Adrenal gland (tissue), 12 donors: ENCODE results near the gene TRIP11. TPM values are rescaled to one million over a fixed set of nuclear protein-coding genes. Genes with fewer than 3 reads are reported as not detected.
A peak's percentile ranks its signal among the peaks of the same experiment; 100 is the strongest.

Experiments used
- DNase-seq, 7 donors: peaks; one replicate each; pipeline ENCODE4 v3.0.0-alpha.2; 2019 to 2020
- H3K27ac ChIP-seq, 5 donors: fragments of 200-600 bp; sonication (generic) in 4 of 5; 1 replicate in 3 of 5; 2 replicates in 2 of 5; pipeline versions ENCODE4 v1.5.1 to v1.8.0; 2016 to 2020; ENCODE audit warnings: mild to moderate bottlenecking in 1 of 5
- H3K27me3 ChIP-seq: fragments of 200-600 bp; 2 replicates; pipeline ENCODE4 v1.8.0; 2021
- H3K36me3 ChIP-seq, 2 donors: fragments of 200-600 bp; replicated peaks in 1 of 2; 1 replicate in 1 of 2; 2 replicates in 1 of 2; pipeline versions ENCODE4 v1.5.1 to v1.8.0; 2018 to 2022
- H3K4me1 ChIP-seq, 2 donors: fragments of 200-600 bp; replicated peaks in 1 of 2; 1 replicate in 1 of 2; 2 replicates in 1 of 2; pipeline versions ENCODE4 v1.5.1 to v1.8.0; 2018 to 2021
- H3K4me3 ChIP-seq, 4 donors: fragments of 200-600 bp; sonication (generic) in 3 of 4; one replicate each; pipeline ENCODE4 v1.5.1; 2016 to 2018
- H3K9me3 ChIP-seq, 3 donors: fragments of 200-600 bp; sonication (generic) in 1 of 3; replicated peaks in 1 of 3; 1 replicate in 2 of 3; 2 replicates in 1 of 3; pipeline versions ENCODE4 v1.5.1 to v1.8.0; 2016 to 2021
- POLR2A ChIP-seq, 2 donors: fragments of 450-650 bp; IDR thresholded peaks; one replicate each; pipeline ENCODE4 v1.6.1; 2017; ENCODE audit warnings: antibody characterized with exemption in 2 of 2, mild to moderate bottlenecking in 2 of 2, moderate library complexity in 1 of 2
- whole genome bisulfite sequencing, 4 donors: extraction: QIAGEN DNeasy Blood & Tissue Kit in 2 of 4; methylation state at CpG; one replicate each; pipeline versions ENCODE4 v1.1.5 to v1.1.7; 2013 to 2017; 5-methylcytosine and 5-hydroxymethylcytosine counted together
- intact Hi-C, 2 donors: fragments of 100-400 bp; cut with DNase I; formaldehyde crosslinking; loops; one replicate each; pipeline versions ENCODE4 v1.14.1 to v1.15.0; 2022 to 2023
- polyA plus RNA-seq, 3 donors: library from polyadenylated mRNA; stranded (reverse); fragments of 200-250 nt in 2 of 3; fragments of 350-450 nt in 1 of 3; fragmentation: Illumina TruSeq in 1 of 3; extraction: RNeasy Lipid Tissue Mini Kit (QIAGEN cat#74804) in 1 of 3; gene quantifications; one replicate each; pipeline ENCODE4 v1.2.3, GENCODE V29; 2013 to 2014
- total RNA-seq, 9 donors: library from RNA; depleted of rRNA in 4 of 9; stranded (reverse); fragments of >200 nt in 4 of 9; fragments of 120-200 nt in 1 of 9; fragmentation: NEBNext Ultra II Directional in 1 of 9; extraction: Animal tissue kit (Norgen Biotek cat#: 25700) in 1 of 9; gene quantifications; one replicate each; pipeline versions ENCODE4 v1.1.0 to v1.2.4, GENCODE V29; 2013 to 2023
- TF ChIP-seq, protein P1 (sequence below), 6 experiments: fragments of 450-650 bp in 4 of 6; fragments of 200-600 bp in 2 of 6; sonication (generic) in 1 of 6; IDR thresholded peaks; 1 replicate in 5 of 6; 2 replicates in 1 of 6; pipeline versions ENCODE4 v1.5.1 to v1.8.0; 2016 to 2021; ENCODE audit warnings: antibody characterized with exemption in 6 of 6, mild to moderate bottlenecking in 2 of 6, moderate library complexity in 1 of 6
- donor health status: healthy with polysubstance abuse.
- donor health status: Bipolar disorder and iron deficiency.
- donor health status: DM: yes; HTN: yes; CAD: no.
- donor health status: DM: no; HTN: no; CAD: no.
- donor health status: DM: no; HTN: no; CAD: no.
- donor health status: DM: yes; HTN: yes; CAD: no.

The TRIP11 gene
- total and polyA plus RNA-seq, 12 donors, result 3.6 to 67.4 (median 34.7) TPM

DNA sequence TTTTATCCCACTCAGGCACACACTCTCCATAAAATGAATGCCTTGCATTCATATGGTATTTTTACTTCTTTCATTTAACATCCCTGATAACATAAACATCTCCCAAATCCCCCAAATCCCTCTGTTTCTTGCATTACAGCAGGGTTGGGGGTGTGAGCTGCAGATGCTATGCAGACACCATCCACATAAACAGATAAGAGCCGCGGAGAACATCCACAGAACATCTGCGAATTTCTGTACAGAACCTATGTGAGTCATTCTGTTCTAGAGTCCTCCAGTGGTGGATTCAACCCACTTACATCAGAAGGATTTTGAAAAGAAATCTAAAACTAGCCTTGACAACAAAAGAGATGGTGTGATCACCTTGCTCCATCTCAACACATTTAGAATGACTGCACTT, 112.7 kb downstream of the TRIP11 start:
- WGBS, 4 donors, result 44 to 82% (median 77%) methylated on average over 3 of the region's 3 CpGs
- no peak for DNase-seq
- Histone ChIP-seq H3K4me3 (no peak overlapping the region), H3K9me3 (no peaks in the 10 kb centered on the region), H3K27me3 (no peaks in the 10 kb centered on the region), H3K4me1 (no peaks in the 10 kb centered on the region), H3K36me3 (no peaks in the 10 kb centered on the region), H3K27ac (no peak overlapping the region)
- TF ChIP-seq POLR2A (IDR thresholded peaks at IDR 0.05), result no peak
- TF ChIP-seq, protein P1, sequence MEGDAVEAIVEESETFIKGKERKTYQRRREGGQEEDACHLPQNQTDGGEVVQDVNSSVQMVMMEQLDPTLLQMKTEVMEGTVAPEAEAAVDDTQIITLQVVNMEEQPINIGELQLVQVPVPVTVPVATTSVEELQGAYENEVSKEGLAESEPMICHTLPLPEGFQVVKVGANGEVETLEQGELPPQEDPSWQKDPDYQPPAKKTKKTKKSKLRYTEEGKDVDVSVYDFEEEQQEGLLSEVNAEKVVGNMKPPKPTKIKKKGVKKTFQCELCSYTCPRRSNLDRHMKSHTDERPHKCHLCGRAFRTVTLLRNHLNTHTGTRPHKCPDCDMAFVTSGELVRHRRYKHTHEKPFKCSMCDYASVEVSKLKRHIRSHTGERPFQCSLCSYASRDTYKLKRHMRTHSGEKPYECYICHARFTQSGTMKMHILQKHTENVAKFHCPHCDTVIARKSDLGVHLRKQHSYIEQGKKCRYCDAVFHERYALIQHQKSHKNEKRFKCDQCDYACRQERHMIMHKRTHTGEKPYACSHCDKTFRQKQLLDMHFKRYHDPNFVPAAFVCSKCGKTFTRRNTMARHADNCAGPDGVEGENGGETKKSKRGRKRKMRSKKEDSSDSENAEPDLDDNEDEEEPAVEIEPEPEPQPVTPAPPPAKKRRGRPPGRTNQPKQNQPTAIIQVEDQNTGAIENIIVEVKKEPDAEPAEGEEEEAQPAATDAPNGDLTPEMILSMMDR (IDR thresholded peaks at IDR 0.05), result no peak
- intact Hi-C loops, result no loop called here

DNA sequence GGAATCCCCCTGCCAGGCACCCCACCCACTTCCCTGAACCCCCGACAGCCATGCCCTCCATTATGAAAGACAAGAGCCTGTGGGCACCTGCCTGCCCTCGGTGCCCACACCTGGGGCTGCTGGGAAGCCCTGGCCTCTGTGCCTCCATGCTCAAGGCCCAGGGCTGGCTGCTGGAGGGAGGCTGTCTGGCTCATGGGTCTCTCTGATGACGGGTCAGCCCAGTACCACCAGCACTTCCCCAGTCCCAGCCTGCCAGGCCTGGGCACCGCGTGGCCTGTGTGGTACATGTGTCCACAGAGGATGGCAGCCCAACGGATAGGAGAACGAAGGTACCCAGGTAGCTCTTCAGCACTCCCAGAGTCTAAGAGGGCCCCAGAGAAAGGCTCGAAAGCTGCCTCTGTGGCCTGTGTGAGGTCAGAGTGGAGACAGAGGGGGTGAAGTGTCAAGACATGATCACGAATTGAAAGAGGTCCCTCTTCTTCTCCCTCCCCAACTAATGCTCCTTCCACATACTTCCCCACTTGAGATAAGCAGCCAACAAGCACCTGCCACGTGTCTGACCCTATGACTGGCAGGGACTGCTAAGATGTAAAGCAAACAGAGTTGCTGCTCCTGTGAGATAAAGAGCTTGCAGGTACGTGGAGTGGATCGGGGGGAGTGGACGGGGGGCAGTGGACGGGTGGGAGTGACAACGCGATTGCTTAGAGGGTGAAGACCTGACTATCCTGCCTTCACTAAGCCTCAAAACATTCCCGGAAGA, 113.5 kb downstream of the TRIP11 start:
- no peak for TF ChIP-seq POLR2A (IDR thresholded peaks at IDR 0.05)
- TF ChIP-seq, protein P1 (IDR thresholded peaks at IDR 0.05), result no peak
- Histone ChIP-seq H3K4me1 (no peaks in the 10 kb centered on the region), H3K4me3 (no peak overlapping the region), H3K27ac (peak overlapping the region in 1 of 5 donors; percentile 58), H3K27me3 (no peaks in the 10 kb centered on the region), H3K36me3 (no peaks in the 10 kb centered on the region), H3K9me3 (no peaks in the 10 kb centered on the region)
- DNase-seq, result no peak
- intact Hi-C loops, result no loop called here
- 76 to 84% (median 83%) methylated on average over 13 to 17 of the region's 17 CpGs for WGBS, 4 donors

DNA sequence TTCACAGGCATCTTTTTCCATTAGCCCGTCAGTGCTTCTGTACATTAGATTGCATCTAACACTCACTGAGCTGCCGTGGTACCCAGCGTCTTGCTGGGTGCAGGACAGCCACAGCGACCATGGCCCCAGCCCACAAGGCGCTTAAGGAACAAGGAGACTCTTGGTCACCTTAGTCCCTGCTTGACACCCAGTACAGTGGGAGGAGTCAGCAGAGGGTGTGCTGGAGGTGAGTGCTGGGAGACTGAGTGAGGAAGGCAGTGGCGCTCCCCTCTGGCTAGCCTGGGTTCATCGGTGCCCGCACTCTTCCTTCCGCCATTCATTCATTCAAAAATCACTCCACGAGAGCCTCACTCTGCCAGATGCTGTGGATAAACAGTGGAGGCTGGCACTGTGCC, 114.1 kb downstream of the TRIP11 start:
- TF ChIP-seq, protein P1 (IDR thresholded peaks at IDR 0.05), result no peak
- no peak for TF ChIP-seq POLR2A (IDR thresholded peaks at IDR 0.05)
- WGBS, 4 donors, result 84 to 94% (median 85%) methylated on average over 10 of the region's 10 CpGs
- Histone ChIP-seq H3K27ac (peak overlapping the region in 2 of 5 donors; percentile 12 to 58), H3K4me3 (no peak overlapping the region), H3K36me3 (no peaks in the 10 kb centered on the region), H3K27me3 (no peaks in the 10 kb centered on the region), H3K9me3 (no peaks in the 10 kb centered on the region), H3K4me1 (no peaks in the 10 kb centered on the region)
- no peak for DNase-seq
- intact Hi-C loops, result no loop called here

DNA sequence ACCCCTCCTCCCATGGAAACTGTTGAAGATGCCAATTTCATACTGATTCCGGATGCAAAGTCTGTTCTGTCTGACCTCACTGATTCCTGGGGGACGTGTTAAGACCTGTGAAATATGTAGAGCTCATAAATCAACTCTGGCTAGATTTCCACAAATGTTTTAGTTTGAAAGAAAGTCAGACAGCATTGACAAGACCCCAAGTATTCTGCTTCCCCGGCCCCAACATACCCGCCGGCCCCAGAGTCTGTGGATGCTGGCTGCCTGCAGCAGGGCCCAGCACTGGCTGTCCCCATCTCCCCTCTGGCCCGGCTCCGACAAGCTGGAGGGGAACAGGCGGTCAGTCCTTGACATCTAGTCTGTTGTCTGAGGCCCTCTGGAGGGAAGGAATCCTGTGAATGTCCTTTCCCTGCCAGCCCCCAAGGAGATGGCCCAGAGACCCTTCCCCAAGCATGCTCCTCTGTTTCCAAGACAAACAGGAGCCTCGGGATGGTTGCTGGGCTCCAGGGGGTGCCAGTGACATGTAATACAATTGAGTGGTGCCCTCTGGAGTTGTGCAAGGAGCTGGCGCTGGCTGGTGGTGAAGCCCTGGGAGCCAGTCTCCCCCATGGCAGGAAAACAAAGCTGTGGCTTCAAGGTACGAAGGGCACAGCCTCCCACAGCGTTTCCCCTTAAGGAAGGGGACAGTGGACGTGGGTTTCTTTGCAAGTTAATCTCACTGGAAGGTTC, 114.7 kb downstream of the TRIP11 start:
- intact Hi-C loops, result no loop called here
- no peaks in the 10 kb centered on the region for H3K36me3 ChIP-seq
- no peak for TF ChIP-seq POLR2A (IDR thresholded peaks at IDR 0.05)
- TF ChIP-seq, protein P1 (IDR thresholded peaks at IDR 0.05), result no peak
- no peaks in the 10 kb centered on the region for H3K27me3 ChIP-seq
- H3K4me1 ChIP-seq, result no peaks in the 10 kb centered on the region
- H3K27ac ChIP-seq, result peak overlapping the region in 2 of 5 donors; percentile 12 to 58
- H3K9me3 ChIP-seq, result no peaks in the 10 kb centered on the region
- no peak for DNase-seq
- WGBS, 4 donors, result 58 to 73% (median 63%) methylated on average over 11 to 13 of the region's 13 CpGs
- H3K4me3 ChIP-seq, result no peak overlapping the region
